Activated naive CD4-positive, alpha-beta T cell treated with anti-CD3 and anti-CD28 coated beads, Interleukin-2, amount 50 U/mL, for 16 hours (primary cell): ENCODE data around the gene BCL10.
"Not testable (repeated sequence)": the region's sequence is repeated elsewhere in the genome, so short reads cannot be mapped to it uniquely, and the experiment has no call there.

ENCODE experiments used
- DNase-seq: peaks from one replicate; pipeline ENCODE4 v3.0.0-alpha.2; 2020

Gene BCL10

GRCh38 chr1:85262985-85263384, 13.4 kb downstream of the BCL10 start:
- DNase-seq: no peak

DNA sequence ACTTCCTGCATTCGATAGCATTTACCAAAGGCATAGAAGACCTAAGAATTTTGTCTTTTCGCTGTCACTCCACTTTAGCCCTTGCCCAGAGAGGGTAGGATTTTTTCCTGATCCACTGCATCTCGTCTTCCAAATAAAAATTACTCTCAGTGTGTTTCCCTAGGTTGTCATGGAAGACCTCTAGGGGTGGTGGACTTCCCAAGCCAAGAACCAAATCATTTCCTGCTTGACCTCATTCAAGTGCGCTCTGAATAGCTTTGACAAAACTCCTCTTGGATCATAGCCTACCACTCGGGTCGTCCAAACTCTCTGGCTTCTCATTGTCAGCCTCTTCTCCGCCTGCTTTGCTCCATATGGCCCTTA, 16.5 kb downstream of the BCL10 start:
- no peak for DNase-seq

DNA sequence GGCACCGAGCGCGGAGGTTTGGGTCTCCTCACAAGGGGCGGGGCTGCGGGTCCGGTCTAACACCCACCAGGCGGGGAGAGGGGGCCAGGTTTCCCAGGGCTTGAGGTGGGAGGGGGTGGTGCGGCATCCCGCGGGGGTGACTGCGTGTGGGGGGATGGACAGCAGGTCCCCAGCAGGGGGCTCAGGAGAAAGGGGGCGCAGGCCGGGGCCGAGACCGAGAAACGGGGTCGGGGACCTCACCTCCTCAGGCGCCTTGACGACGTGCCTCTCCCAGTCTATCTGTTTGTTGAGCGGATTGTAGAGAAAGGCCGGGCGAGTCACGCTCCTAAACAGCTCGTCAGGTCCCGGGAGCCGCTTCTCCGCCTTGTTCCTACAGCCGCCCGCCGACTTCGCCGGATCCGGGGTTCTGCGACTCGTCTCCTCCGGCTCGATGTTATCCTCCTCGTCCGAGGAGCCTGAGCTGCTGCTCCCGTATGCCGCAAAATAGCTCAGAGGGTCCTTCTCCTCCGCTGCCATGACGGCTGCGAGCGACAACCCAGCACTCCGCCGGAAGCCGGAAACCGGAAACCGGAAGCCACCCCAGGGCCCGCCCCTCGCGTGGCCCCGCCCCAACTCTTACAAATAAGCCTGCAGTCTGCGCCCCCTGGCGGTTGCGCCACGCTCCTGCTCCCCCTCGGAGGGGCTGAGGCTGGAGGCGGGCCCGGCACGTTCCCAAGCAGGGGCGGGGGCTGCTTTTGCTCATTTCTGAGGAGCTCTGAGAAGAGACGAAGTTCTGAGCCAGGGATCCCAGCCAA, 17.1 kb downstream of the BCL10 start, which contains the start of gene C1orf52:
TSS of gene C1orf52 (minus strand) at position 545 of the 794 bp plus-strand sequence. CDS start at position 516, 29 bp downstream.
- peak; percentile 95 for DNase-seq

DNA sequence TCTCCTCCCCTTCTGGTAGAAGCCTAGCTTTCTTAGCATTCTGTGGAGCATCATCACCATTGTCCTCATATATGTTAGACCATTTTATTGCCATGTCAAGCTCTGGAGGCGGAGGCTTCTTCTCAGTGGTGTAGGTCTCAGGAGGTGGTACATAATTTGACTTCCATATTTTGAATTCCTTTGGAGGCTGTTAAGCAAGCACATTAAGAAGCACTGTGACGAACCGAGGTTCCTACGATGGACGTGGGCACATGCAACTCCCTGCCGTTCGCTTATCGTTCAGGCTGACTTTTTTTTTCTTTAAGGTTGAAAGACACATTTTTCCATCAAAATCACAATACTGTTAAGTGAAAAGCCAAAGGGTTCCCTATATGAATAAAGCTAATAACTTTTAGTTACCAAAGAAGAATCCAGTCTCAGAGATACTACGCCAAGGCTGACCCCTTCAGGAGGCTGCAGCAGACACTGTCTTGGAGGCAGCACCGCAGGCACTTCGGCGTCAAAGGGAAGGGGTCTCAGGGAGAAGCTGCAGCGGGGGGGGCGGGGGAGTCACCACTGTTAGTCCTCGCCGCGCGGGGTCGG, 17.8 kb downstream of the BCL10 start:
- no peak for DNase-seq

- not testable (repeated sequence) for DNase-seq
Observed at GRCh38 chr1:85249042-85249441, 27.4 kb downstream of the BCL10 start.

- no peak for DNase-seq
Observed at GRCh38 chr1:85245891-85246290, 30.5 kb downstream of the BCL10 start.

- no peak for DNase-seq
Observed at GRCh38 chr1:85245456-85245855, 31.0 kb downstream of the BCL10 start.

DNA sequence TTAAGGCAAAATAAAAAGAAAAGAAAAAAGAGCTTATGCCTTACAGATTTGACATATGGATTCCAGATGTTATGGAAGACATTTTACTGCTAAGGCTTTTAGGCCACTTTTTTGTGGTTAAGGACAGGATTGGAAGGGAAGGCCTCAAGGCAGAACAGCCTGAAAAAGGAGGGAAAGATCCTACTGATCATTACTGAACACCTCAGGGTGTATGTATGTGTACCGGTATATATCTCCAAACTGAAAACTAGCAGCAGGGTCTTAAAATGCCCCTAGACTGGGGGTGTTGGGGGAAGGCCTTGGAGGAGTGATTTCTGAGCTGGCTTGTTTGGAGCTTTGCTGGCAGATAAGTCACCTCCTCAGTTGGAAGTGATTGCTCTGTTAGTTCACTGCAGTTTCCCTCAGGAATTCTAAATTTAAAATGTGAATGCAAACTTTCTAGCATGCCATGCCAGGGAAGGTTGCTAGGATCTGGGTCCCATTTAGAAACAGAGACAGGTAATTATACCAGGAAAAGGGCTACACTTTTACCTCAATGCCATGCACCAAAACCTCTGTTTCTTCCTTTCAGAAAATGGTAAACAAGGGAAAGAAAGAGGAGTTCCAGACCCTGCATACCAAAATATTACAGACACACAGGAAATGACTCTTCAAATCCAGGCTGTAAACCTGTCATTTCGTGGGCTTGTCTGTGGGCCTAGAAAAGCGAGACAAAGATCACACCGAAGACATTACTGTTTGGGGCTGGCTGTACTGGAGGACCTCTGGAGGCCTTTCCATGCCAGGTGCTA, 32.0 kb downstream of the BCL10 start:
- DNase-seq: no peak

DNA sequence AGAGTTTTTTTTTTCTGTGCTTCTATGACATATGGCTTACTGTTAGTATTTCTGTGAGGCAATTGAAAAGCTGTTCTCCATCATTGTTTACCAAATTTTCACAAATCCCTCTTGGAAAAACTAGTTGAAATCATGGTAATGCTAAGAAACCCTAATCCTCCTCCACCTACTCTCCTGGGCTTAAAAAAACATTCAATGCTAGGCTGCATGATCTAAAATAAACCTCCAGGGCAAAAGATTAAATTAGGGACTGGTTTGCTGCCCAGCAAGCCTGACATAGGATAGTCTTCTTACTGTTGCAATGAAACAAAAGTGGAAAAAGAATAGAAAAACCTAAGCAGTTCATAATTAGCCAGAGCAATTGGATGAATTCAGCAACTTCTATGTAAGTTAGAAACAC, 33.1 kb downstream of the BCL10 start:
- no peak for DNase-seq

DNA sequence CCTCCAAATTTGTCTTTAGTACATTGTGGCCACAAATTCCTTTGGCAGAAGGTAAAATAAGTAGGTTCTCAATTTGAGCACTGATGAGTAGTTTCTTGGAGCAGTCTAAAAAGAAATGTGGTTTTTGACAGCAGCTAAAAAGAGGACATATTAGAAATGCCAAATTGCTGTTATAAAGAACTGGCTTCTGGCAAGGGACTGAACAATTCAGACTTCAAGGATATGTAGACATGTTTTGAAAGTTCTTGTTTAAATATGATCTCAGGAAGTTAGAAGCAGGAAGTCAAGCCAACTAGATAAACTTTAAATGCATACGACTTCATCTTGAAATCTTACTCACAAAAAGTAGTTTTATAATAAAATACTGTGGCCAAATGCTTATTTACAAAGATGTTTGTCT, 35.8 kb downstream of the BCL10 start:
- no peak for DNase-seq

DNA sequence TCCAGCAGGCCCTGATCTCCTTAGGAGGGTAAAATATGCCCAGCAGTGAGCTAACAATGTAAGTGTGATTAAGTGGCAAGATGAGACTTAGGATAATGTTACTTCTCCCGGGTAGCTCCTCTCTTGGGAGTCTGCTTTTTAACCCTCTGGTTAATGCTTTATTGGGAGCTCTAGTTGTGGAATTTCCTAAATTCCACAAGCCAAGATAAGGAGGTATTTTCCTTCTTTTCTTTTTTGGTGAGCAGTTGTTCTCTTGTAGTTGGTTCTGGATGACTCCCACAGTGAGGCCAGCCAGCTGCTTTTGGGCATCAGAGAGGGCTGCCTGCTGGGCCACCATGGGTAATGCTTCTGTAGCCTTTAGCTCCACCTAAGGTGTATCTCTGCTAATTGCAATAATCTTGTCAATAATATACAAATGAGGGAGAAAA, 36.2 kb downstream of the BCL10 start:
- no peak for DNase-seq

DNA sequence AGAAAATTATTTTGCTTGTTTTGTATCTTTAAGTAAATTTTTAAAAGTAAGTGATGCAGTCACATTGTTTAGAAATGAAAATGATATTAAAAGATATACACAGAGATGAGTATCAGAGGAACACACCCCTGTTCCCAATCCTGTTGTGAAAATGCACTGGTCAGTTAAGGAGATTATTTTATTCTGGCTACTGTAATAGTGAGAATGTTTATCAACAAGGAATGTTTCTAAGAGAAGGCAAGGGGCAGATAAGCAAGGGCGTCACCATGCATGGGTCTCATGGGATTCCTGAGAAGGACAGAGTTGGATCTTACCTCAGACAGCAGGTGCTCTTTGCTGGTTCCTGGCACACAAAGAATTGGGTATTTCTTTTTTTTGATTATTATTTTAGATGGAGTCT, 38.8 kb downstream of the BCL10 start:
- DNase-seq: no peak

DNA sequence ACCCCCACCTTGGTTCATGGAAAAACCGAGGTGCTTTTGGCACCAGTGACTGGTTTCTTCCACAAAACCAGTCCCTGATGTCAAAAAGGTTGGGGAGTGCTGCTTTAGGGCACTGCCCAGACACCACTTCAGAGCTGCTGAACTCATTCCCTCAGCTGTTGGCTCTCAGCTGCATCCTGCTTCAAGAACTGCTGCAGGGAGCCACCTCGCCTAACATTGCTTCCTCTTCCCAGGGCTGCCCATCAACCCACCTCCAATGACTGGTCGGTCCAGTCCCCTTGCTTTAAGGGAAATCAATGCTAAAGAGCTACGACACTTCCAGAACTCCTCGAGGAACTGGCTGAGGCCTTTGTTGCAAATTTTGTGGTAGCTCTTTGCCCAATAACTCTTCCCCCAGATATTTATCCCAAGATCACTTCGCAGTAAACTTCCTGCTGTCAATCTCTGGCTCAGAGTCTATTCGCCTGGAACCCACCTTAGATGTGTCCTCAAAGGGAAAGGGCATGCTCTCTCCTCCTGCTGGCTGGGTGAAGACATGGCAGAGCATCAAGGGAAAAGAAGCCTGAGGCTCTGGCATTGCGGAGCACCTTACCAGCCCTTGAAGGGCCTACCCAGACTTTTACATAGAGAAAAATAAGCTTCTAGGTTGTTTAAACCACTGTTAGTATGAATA, 46.0 kb downstream of the BCL10 start:
- DNase-seq: no peak

DNA sequence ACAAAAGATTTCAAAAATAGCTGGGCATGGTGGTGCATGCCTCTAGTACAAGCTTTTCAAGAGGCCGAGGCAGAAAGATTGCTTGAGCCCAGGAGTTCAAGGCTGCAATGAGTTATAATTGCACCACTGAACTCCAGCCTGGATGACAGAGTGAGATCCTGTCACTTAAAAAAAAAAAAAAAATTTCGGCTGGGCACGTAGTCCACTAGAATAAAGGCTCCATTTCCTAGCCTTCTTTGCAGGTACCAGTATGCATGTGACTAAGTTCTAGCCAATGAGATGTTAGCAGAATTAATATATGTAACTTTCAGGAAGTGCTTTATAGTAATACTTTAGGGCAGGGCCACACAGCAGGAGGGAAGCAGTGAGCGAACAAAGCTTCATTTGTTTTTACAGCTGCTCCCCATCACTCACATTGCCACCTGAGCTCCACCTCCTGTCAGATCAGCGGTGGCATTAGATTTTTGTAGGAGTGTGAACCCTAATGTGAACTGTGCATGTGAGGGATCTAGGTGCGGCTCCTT, 46.8 kb downstream of the BCL10 start:
- DNase-seq: no peak

DNA sequence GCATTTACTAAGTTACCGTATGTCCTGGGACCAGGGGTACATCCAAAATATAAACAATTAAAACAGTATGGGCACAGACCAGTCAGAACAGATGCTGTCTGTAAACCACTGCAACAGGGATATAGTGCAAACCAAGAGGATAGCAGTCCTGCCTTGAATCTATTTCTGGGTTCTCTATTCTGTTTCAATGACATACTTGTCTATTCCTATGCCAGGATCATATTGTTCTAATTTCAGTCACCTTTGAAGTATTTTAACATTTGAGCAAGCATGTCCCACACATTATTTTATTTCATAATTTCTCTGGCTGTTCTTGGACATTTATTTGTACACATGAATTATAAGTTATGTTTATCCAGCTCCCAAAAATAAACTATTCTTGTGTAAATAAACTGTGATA, 47.5 kb downstream of the BCL10 start:
- no peak for DNase-seq

- DNase-seq: no peak
Observed at GRCh38 chr1:85225624-85226380, 50.6 kb downstream of the BCL10 start.

- no peak for DNase-seq
Observed at GRCh38 chr1:85224734-85225623, 51.5 kb downstream of the BCL10 start.

DNA sequence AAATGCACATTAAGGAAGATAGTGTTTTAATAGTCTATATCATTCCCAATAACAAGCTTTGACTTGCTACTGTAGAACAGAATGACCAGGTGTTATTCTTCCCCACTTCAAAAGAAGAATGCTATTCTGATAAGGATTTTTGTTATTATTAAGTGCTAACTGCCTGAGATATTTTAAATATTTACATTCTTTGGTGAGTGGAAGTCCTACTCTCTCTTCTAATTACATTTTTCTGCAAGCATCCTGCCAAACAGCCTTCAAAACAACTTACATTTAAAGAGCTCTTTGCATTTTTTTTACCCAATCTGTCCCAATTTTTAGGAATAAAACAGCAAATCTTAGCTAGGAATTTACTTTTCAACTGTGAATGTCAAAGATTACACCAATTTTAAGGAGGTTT, 52.1 kb downstream of the BCL10 start:
- no peak for DNase-seq

DNA sequence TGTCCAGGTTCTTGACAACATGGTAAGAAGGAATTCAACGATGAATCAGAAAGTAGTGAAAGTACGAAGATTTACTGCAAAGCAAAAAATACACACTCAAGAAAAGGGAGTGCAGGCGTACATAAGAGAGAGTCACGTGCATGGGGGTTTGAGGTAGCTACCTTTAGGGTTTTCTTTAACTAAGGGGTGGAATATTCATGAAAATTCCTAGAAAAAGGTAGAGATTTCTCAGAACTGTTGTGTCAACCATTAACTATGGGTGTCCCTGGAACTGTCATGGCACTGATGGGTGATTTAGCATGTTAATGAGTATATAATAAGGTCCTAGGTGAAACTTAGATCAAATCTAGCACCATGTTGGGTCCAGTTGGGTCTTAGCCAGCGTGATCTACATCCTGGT, 53.1 kb downstream of the BCL10 start:
- no peak for DNase-seq

- no peak for DNase-seq
Observed at GRCh38 chr1:85220756-85221201, 55.7 kb downstream of the BCL10 start.
